NT2/D1 (cell line): ENCODE measurements around the gene PMM2.

Experiments
- SUZ12 ChIP-seq: IDR thresholded peaks from 2 replicates; pipeline ENCODE4 v1.6.1; 2011; ENCODE audit not compliant: insufficient read length, insufficient read depth; ENCODE audit errors: extremely low read depth
- YY1 ChIP-seq: IDR thresholded peaks from 2 replicates; pipeline ENCODE4 v1.6.1; 2011; ENCODE audit not compliant: insufficient read length, insufficient read depth
- ZNF274 ChIP-seq: IDR thresholded peaks from 2 replicates; pipeline ENCODE4 v1.6.1; 2011; ENCODE audit warnings: mild to moderate bottlenecking, low read depth, low read length

- no peak for TF ChIP-seq YY1
- no peak for TF ChIP-seq SUZ12
- TF ChIP-seq ZNF274 = no peak
These were observed 89.2 kb downstream of the PMM2 start for GRCh38 chr16:8886593-8887430.
